Stimulated activated CD4-positive, alpha-beta T cell treated with anti-CD3 and anti-CD28 coated beads, Interleukin-12 subunit alpha, Interleukin-12 subunit beta, amount 100 ng/mL, for 48 hours (primary cell): ENCODE results near the gene G6PD.
A peak's percentile ranks its signal among the peaks of the same experiment; 100 is the strongest.
"Not testable (repeated sequence)": the region's sequence is repeated elsewhere in the genome, so short reads cannot be mapped to it uniquely, and the experiment has no call there.

Experiments used
- DNase-seq, 3 donors: peaks; one replicate each; pipeline ENCODE4 v3.0.0-alpha.2; 2020; ENCODE audit warnings: low read depth in 2 of 3, low spot score in 1 of 3

G6PD gene

DNA sequence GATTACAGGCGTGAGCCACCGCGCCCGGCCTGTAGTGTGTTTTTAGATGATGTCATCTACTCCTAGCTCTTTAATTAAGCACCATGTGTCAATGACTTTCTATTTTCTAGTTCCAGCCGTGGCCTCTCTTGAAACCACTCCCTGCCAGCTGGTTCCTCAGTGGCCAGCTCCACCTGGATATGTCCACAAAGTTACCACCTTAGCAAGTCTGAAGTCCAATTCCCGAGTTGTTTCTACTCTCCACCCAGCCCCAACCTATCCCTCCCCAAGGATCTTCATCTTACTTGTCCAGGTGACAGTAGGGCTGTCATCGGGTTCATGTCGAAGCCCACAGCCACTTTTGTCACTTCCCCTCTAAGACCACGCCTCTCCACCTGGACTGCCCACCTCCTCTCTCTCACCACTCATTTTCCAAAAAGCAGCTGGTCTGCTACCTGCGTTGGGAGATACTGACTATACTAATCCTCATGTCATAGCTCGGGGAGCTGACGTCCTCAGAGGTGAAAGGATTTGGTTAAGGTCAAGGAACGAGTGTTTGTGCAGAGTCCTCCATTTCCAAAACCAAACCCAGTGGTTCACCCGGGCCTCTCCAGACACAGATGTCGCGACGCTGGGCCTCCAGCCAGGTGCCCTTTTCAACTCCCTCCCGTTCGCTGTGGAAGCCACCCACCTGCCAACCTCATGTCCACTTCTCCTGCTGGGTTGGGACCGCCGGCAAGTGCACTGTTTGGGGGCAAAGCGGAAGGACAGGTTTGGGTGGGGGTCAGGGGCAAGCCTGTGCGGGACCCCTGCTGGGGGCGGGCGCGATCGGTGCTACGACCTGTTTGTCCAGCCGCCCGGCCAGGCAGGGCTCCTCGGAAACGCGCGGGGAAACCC, 31.3 kb downstream of the G6PD start:
- DNase-seq, result no peak

DNA sequence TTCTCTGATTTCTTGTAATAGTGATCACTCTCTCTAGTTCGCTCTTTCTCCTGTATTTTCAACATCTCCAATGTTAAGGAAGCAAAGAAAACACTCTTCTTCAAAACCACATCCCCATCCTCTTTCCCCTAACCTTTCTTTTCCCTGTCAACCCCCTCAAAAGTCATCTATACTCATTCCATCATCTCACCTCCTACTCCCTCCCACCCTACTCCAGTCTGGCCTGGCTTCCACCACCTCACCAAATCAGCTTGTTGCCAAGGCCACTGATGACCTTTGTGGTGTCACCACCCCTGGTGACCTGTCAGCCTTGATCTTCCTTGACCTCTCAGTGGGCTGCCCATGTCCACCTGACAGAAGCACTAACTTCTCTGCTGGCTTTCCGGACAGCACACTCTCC, 32.9 kb downstream of the G6PD start:
- DNase-seq, result no peak

DNA sequence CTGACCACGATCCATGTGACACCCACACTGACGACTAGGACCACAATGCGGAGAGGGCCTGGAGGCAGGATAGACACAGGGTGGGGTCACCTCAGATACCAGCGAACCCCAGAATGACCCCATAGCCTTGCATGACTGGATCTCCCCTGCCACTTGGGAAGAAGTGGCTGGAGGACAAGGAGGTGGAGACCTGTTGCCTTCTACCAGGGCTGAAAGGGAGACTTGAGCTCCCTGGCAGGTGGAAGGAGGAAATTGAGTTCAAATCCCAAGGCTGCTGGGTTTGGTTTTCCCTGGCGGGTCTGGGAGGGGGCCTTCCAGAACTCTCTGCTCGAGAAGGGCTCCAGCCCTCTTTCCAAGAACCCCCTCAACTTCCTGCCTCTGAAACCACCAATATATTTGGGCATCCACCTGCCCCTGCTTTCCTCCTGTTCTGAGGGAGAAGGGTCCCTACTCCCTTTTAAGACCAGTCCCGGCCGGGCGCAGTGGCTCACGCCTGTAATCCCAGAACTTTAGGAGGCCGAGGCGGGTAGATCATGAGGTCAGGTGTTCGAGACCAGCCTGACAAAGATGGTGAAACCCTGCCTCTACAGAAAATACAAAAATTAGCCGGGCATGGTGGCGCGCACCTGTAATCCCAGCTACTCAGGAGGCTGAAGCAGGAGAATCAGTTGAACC, 33.6 kb downstream of the G6PD start:
- DNase-seq, result no peak

DNA sequence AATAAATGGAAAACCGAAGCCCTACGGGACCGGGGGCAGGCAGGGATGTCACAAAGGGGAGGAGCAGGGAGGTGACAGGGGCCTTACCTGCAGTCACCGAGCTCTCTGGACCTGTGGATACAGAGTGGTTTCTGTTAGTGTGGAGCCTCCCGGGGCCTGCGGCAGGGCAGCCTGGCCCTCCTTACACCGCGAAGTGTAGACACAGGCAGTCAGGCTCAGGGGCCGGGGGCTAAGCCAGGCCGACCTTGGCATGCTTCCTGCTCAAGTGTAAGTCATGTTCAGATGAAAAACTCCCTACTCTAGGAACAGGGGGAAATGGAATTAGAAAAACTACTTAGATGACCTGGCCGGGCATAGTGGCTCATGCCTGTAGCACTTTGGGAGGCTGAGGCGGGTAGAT, 34.9 kb downstream of the G6PD start:
- DNase-seq, result no peak

DNA sequence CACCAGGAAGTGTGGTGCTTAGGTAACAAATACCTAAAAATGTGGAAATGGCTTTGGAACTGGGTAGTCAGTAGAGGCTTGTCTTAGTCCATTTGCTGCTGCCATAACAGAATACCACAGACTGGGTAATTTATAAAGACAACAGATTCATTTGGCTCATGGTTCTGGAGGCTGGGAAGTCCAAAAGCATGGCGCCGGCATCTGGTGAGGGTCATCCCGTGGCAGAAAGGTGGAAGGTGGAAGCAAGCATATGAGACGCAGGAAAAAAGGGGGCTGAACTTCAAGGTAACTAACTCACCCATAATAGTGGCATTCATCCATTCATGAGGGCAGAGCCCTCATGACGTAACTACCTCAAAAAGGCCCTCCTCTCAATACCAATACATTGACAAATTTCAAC, 37.2 kb downstream of the G6PD start:
- no peak for DNase-seq

DNA sequence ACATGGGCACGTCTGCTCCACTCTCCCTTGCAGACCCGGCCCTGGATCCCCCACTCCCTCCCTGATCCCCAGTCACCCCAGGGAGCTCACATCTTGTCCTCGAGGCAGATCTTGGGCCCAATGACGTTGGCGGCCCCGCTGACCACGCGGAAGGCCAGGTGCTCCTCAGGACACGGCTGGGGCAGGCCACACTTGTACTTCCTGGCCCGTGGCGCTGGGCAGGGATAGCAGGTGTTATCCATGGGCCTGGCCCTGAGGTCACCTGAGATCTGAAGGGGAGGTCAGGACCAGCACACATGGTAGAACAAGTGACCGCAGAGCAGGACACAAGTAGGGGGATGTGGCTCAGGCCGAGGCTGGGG, 38.3 kb downstream of the G6PD start:
- no peak for DNase-seq

DNA sequence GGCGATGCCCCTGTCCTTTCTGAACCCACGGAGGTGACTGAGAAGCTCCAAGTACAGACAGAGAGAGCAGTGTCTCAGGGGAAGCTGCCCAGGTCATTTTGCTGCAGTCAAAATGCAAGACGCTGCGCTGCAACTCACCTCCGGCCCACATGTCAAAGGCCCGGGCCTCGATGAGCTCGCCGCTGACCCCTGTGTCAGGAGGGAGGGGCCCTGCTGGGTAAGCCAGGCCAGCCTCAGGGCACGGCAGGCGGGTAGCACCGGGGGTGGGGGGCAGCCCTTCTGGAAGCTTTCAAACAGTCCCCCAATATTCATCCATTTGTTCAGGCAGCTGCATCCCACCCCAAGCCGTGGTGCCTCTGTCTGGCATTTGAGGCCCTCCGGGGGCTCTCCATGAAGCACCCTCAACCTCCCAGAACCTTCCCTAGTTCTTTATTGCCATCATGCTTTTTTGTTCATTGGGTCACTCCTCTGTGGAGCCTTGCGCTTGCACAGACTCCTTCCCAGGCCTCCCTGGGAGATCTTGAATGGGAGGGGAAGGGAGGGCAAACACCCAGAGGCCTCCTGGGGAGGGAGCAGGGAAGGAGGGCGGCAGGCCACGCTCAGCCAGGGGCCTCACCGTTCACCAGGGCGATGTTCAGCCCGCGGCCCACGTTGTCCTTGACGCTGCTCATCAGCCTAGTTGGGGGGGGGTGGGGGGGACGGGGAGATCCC, 38.8 kb downstream of the G6PD start:
- no peak for DNase-seq

DNA sequence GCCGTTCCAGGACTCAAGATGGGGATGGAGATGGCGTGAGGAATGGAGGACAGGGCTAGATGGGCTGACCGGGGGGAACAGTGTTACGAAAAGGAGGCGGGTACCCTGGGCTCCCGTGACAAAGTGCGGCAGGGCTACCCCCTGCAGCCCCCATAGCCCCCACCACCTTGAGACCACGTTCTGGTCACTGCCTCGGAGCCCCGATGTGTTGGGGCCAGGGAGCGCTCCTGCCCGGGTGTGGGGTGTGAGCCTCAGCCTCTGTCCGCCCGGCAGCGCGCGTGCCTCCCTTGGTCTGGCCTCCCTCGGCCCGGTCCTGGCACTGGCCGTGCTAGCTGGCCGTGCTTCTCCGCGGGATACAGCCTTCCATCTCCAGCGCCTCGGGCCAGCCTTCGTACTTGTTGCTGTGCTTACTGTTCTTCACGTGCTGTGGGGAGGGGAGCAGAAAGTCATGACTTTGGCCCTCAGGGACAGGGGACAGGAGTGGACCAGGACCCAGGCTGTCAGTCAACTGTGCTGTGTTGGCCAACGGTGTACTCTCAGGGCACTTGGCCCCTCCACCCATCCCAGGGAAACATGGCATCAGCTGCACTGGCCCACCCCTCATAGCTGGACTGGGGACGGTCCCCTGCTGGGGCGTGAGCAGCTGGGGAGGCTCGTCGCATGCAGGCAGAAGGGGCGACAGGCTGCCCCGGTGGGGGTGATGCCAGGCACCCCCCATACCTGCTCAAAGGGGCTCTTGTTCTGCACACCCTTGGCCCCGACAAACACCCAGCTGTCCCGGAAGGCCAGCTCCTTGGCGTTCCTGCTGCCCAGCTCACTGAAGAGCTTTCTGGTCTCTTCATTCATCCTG, 39.9 kb downstream of the G6PD start:
- no peak for DNase-seq

DNA sequence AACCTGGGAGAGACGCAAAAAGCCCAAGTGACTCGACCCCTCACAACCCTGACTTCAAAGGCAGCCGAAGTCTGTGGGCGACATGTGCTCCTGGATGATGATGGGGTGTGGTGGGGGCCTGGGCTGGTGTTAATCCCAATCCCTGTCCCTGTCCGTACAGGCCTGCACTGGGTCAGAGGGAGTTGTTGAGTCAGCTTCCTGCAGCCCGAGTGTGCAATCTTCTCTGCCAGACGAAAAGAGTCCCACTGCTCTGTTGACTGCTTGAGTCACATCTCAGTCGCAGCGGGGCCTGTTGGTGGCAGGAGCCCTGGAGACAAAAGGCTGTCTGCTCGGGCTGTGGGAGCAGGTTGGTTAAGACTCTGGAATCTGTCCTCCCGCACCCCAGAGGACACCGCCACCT, 40.9 kb downstream of the G6PD start:
- DNase-seq, result no peak

DNA sequence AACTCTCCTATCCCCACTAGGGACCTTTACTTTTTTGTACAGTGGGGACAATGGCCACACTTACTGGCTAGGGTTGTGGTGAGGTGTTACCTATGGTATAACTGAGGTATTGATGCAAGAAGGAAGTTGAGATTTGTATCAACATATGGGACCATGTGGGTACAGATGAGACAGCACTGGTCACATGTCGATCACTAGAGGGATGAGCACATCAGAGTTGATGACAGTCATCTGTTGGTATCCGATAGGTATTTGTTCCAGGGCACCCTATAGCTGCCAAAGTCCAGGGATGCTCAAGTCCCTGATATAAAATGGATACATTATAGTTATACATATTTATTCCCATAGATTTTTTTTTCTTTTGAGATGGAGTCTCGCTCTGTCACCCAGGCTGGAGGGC, 43.7 kb downstream of the G6PD start:
- no peak for DNase-seq

DNA sequence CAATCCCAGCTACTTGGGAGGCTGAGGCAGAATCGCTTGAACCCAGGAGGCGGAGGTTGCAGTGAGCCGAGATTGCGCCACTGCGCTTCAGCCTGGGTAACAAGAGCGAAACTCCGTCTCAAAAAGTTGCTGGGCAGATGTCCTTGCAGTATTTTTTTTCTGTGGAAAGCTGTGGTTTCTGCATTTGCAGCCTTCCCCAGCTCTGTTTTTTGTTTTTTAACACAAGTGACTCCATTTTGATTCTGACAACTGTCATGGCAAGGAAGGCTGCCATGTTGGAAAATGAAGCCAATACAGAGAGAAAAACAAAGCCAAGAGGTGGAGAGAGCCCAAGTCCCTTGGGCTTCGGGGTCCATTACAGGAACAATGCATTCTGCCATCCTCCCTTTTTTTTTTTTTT, 44.5 kb downstream of the G6PD start:
- DNase-seq, result no peak

DNA sequence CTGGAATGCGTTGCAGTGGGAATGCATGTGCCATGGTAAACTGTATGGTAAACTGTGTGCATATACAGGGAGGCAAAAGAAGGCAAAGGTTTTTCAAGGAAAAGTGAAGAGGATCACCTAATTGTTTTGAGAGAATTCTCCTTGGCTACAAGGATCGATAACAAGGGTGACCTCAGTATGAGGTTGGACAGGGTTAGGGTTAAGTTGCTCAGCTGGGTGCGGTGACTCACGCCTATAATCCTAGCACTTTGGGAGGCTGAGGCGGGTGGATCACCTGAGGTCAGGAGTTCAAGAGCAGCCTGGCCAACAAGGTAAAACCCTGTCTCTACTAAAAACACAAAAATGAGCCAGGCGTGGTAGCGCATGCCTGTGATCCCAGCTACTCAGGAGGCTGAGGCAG, 45.2 kb downstream of the G6PD start:
- not testable (repeated sequence) for DNase-seq

DNA sequence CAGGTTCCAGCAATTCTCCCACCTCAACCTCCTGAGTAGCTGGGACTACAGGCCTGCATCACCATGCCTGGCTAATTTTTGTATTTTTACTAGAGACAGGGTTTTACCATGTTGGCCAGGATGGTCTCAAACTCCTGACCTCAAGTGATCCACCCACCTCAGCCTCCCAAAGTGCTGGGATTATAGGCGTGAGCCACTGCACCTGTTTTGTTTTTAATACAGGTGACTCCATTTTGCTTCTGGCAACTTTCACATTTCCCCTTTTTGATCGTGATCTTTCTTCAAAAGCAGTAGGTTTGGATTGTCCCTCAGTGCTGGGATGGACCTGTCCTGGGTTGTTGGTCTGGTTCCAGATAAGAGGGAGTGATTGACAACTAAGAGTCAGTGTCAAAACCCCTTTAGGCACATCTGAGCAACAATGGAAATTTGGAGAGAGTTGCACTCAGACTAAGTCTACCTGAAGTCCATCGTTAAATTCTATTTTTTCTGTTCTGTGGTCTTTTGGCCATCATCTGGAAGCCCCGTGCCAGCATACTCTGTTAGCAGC, 50.0 kb downstream of the G6PD start:
- not testable (repeated sequence) for DNase-seq

DNA sequence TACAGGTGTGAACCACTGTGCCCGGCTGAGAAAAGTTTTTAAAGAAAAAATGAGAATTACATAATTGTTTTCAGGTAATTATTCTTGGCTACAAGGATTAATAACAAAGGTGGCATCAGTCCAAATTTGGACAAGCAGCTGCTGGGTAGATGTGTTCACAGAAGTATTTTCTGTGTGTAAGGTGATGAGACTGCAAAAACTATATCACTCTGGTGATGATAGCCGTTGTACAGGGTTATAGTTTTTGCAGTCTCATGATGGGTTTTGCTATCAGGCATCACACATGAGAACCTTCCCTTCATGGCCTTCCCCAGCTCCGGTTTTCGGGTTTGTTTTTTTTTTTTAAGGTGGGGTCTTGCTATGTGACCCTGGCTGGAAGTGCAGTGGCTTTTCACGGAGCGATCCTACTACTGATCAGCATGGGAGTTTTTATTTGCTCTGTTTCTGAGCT, 51.1 kb downstream of the G6PD start:
- no peak for DNase-seq

DNA sequence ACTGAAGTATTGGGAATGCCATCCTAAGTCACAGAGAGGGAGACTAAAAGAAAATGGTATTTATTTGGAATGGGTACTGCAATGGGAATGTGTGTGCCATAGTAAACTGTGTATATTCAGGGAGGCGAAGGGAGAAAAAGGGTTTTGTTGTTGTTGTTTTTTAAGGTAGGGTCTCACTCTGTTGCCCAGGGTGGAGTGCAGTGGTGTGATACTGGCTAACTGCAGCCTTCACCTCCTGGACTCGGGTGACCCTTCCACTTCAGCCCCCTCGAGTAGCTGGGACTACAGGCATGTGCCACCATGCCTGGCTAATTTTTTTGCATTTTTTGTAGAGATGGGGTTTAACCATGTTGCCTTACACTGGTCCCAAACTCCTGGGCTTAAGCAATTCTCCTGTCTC, 51.9 kb downstream of the G6PD start:
- DNase-seq, result no peak

DNA sequence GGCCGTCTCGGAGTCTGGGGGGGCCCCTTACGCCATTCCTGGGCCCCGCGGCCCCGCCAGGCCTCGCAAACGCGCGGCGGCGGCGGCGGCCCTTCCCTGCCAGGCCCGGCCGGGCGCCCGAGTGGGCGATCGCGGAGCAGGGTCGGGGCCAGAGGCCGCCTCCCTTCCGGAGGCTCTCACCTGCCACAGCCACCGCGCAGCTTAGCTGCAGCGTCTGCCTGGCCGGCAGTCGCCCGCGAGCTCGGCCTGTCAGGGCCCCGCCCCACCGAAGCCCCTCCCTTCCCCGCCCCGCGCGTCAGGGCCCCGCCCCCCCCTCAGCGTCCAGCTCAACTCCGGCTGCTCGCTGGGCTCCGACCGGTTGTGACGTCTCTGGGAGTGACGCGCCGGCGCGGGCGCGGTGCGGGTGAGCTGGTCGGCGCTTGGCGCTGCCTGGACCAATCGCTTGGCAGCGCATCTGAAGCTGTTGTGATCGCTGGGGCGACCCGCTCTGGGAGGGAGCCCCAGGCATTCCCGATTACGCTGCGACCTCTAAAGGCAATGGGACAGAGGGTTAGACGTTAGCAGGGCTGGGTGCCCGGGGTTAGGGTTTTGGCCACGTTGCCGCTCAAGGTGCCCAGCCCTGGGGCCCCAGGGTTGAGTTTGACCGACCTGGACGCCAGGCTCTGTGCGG, 56.1 kb downstream of the G6PD start, which contains the start of gene SLC10A3:
Gene SLC10A3, minus strand, starts transcription at position 216 of the 670 bp plus-strand sequence. CDS start 1,689 bp downstream, outside the sequence.
- peak; percentile 76 to 85 (median 84) for DNase-seq

DNA sequence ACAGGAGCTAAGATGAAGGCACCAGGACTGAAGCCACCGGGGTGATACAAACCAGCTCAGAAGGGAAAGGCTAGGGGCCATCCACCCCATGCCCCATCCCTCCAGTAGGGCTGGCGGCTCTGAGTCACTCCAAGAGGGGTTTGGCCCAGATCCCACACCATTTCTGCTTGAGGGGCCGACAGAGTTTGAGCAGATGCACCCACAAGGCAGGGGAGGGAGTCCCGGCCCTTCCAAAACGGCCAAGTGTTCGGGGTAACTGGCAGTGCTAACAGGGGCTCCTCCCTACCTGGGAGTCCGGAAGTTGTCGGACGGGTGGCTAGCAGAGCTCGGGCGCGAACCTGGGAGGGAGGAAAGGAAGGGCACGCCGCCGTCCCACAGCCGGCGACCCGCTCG, 56.6 kb downstream of the G6PD start:
- no peak for DNase-seq

DNA sequence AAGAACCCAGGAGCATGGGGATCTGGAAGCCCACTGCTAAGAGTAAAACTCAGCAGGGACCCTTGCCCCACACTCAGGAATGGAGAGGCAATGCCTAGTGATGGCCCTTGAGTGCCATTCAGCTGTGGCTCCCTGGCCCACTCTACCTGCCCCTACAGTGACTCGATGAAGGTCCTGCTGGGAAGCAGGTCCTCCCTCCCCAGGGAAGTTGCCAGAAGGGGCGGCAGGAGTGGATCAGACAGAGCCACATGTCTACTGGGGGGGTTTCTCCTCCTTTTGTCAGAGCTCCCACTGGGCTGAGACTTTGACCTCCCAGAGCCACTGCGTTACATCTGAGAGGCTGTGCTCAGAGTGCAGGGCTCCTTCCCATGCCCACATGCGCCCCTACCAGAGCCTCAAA, 57.5 kb downstream of the G6PD start:
- no peak for DNase-seq

DNA sequence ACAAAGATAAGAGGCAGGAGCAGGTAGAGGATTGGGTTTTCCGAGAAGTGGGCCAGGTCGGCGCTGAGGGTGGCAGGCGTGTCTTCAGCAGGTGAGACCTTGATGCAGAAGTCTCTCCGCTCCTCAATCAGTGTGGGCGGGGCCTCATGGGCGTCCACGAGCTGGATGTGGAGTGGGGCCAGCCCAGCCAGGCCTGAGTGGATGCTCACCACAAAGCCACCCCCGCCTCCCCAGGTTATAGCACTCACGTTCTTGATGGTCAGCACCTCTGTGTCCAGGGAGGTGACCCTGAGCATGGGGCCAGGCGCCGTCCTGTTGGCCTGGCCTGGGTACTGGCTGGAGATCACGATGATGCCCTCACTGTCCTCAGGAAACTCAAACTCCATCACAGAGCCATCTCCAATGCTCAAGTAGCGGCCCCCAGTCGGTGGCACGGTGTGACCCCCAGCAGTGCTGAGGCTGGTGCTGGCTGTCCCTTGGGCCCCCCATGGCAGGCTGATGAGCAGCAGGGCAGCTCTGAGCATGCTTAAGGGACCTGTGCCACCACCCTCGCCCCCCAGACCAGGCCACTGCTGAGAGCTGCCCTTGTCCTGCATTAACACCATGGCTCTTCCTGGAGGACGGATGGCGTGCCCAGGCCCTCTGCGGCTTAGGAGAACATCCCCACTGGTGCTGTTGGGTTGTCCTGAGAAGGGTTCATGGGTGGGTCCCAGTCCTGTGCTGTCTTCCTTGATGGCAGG, 58.1 kb downstream of the G6PD start:
- no peak for DNase-seq
